Measurements from ENCODE around the gene SYT9.

GRCh38 chr11:7279676-7280075, 28.0 kb downstream of the SYT9 start:
- TF ChIP-seq CTCF (IDR thresholded peaks at IDR 0.05): no peak
- no peak for TF ChIP-seq POLR2A (IDR thresholded peaks at IDR 0.05)
